Stomach (tissue), 8 donors: ENCODE results near the gene PNPLA3. TPM values are rescaled to one million over a fixed set of nuclear protein-coding genes. Genes with fewer than 3 reads are reported as not detected.

Experiments
- polyA plus RNA-seq, 3 donors: library from polyadenylated mRNA; stranded (reverse); fragments of 200-250 nt; gene quantifications; one replicate each; pipeline ENCODE4 v1.2.3, GENCODE V29; 2013
- total RNA-seq, 5 donors: library from RNA; depleted of rRNA; stranded (reverse); fragments of >200 nt; gene quantifications; one replicate each; pipeline versions ENCODE4 v1.1.0 to v1.2.3, GENCODE V29; 2014 to 2016
- donor health status: healthy with polysubstance abuse.
- donor health status: Bipolar disorder and iron deficiency.
- donor health status: healthy.

The PNPLA3 gene
- total and polyA plus RNA-seq, 8 donors: 0.12 to 0.73 (median 0.47) TPM; not detected in 4

Other genes with a start within 250 kb of the PNPLA3 start
- 10 to 100 TPM in 1 of 5 donors, 1 to 10 TPM in 3, under 1 TPM in 1; 0.29 to 10.5 (median 6.2) TPM for gene EFCAB6, start 111.5 kb upstream of the PNPLA3 start, total RNA-seq
- gene EFCAB6, start 111.5 kb upstream of the PNPLA3 start, polyA plus RNA-seq: 1 to 10 TPM in 2 of 3 donors, under 1 TPM in 1; 0.68 to 2.3 (median 1.7) TPM
- 1 to 10 TPM in 2 of 5 donors, not detected in 3; 1.0 to 2.2 TPM for gene SULT4A1, start 61.3 kb upstream of the PNPLA3 start, total RNA-seq
- gene SULT4A1, start 61.3 kb upstream of the PNPLA3 start, polyA plus RNA-seq: under 1 TPM in 2 of 3 donors, not detected in 1; 0.12 to 0.53 TPM
- gene PNPLA5, start 31.8 kb upstream of the PNPLA3 start, total RNA-seq: not detected
- not detected for gene PNPLA5, start 31.8 kb upstream of the PNPLA3 start, polyA plus RNA-seq
- 10 to 100 TPM; 18.7 to 52.1 (median 27.8) TPM for gene SAMM50, start 31.6 kb downstream of the PNPLA3 start, total RNA-seq
- 10 to 100 TPM; 31.8 to 54.7 (median 34.9) TPM for gene SAMM50, start 31.6 kb downstream of the PNPLA3 start, polyA plus RNA-seq
- 100 to 1,000 TPM in 1 of 5 donors, 10 to 100 TPM in 2, 1 to 10 TPM in 2; 2.9 to 143 (median 19.6) TPM for gene PARVB, start 100.5 kb downstream of the PNPLA3 start, total RNA-seq
- gene PARVB, start 100.5 kb downstream of the PNPLA3 start, polyA plus RNA-seq: 10 to 100 TPM in 2 of 3 donors, 1 to 10 TPM in 1; 6.7 to 24.5 (median 18.5) TPM